OCI-LY7 (cell line): Measurements from ENCODE around the gene PDE9A.

ENCODE experiments used
- EZH2phosphoT487 ChIP-seq: fragments of 200-600 bp; sonication (generic); IDR thresholded peaks from 2 replicates; pipeline ENCODE4 v1.6.1; 2018; ENCODE audit warnings: low read depth, borderline replicate concordance, mild to moderate bottlenecking, mixed run types, antibody characterized with exemption, low read length, moderate library complexity, mixed read lengths
- TF ChIP-seq, protein P1 (sequence below): fragments of 200-600 bp; sonication (generic); conservative IDR thresholded peaks from 2 replicates; pipeline ENCODE4 v1.5.1; 2014; ENCODE audit warnings: mild to moderate bottlenecking, antibody characterized with exemption, low read length, moderate library complexity, mixed read lengths

DNA sequence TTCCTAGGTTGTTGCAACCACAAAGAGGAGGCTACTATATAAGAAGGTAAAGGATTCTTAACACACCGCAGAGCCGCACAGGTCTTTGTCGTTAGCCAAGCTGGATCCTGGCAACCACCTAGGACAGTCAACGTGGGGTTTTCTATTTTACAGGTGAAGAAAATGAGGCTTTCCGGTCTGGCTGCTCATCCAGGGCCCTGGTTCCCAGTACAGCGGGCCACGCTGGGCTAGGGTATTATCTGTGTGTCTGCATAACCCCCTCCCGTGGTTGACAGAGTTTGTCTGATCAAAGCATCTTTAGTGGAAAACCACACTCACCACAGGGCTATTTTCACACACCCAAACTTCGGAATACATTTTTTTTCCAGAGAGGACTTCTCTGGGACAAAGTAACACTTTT, 39.0 kb upstream of the PDE9A start:
- TF ChIP-seq, protein P1, sequence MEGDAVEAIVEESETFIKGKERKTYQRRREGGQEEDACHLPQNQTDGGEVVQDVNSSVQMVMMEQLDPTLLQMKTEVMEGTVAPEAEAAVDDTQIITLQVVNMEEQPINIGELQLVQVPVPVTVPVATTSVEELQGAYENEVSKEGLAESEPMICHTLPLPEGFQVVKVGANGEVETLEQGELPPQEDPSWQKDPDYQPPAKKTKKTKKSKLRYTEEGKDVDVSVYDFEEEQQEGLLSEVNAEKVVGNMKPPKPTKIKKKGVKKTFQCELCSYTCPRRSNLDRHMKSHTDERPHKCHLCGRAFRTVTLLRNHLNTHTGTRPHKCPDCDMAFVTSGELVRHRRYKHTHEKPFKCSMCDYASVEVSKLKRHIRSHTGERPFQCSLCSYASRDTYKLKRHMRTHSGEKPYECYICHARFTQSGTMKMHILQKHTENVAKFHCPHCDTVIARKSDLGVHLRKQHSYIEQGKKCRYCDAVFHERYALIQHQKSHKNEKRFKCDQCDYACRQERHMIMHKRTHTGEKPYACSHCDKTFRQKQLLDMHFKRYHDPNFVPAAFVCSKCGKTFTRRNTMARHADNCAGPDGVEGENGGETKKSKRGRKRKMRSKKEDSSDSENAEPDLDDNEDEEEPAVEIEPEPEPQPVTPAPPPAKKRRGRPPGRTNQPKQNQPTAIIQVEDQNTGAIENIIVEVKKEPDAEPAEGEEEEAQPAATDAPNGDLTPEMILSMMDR = no peak
- TF ChIP-seq EZH2phosphoT487 = no peak
